ENCODE data around the gene ENTPD2.

Gene ENTPD2

DNA sequence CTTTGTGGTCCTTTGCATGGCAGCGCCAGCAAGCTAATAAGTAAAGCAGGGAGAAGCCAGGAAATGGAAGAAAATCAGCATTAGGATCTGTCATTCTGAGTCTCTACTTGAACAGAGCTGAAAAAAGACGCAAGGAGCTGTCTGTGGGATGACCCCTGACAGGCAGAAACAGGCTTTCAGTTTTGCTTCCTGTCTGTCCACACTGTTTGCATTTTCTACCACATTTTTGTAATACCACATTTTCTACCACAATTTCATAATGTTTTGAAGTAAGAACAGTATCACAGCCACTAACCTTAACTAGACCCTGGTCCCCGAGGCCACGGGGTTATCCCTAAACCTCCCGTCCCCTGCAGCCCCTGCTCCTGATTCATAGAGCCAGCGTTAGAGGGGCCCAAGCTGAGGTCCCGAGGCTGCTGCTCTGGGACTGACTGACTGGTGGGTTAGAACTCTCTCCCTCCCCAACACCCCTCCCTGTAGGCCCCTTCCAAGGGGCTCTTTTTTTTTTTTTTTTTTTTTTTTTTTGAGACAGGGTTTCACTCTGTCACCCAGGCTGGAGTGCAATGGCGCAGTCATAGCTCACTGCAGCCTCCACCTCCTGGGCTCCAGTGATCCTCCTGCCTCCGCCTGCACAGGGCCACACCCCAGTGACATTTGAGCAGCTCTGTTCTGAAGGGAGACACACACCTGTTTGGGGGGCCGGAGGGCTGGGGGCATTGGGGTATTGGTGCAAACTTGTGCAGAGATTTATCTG lies 53.5 kb downstream of the ENTPD2 start:
- POLR2A ChIA-PET (ENCODE audit: low non-redundant PET), result interaction anchor here (0.6 to 1.4 kb wide), 2 partner anchors 8 to 224 kb away, joined by 4 to 5 read pairs; partner anchors contain the start of gene PAXX
- TF ChIP-seq, protein P1, sequence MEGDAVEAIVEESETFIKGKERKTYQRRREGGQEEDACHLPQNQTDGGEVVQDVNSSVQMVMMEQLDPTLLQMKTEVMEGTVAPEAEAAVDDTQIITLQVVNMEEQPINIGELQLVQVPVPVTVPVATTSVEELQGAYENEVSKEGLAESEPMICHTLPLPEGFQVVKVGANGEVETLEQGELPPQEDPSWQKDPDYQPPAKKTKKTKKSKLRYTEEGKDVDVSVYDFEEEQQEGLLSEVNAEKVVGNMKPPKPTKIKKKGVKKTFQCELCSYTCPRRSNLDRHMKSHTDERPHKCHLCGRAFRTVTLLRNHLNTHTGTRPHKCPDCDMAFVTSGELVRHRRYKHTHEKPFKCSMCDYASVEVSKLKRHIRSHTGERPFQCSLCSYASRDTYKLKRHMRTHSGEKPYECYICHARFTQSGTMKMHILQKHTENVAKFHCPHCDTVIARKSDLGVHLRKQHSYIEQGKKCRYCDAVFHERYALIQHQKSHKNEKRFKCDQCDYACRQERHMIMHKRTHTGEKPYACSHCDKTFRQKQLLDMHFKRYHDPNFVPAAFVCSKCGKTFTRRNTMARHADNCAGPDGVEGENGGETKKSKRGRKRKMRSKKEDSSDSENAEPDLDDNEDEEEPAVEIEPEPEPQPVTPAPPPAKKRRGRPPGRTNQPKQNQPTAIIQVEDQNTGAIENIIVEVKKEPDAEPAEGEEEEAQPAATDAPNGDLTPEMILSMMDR (conservative IDR thresholded peaks at IDR 0.05; ENCODE audit: low read depth), result no peak
- H3K27ac ChIP-seq, result peak overlapping the region; percentile 93
- no peak for DNase-seq (ENCODE audit: low spot score)
- CTCF ChIA-PET, result interaction anchor here (0.6 to 3.0 kb wide), 5 partner anchors 29 to 56 kb away, joined by 3 to 16 read pairs (median 4); partner anchors contain the start of gene FBXW5
